ENCODE measurements around the gene CLIP2. TPM values are rescaled to one million over a fixed set of nuclear protein-coding genes. Genes with fewer than 3 reads are reported as not detected.

The CLIP2 gene
- total RNA-seq, 1 experiment from 2014 or later, result 21.6 TPM

DNA sequence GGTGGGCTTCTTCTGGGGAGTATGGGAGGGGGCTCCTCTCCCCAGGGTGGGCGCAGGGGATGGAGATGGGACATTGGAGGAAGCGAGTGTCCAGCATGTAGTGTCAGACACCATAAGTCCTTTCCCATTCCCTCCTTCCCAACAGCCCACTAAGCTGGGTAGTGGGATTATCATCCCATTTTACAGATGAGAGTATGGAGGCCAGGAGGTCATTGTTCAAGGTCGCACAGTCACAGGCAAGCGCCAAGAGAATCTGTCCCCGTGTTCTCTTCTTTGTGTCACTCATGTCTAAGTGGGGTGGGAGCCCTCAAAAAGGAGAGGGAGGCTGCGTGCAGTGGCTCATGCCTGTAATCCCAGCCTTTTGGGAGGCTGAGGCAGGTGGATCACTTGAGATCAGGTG, 64.8 kb downstream of the CLIP2 start:
- Mint-ChIP-seq H3K36me3 (ENCODE audit: insufficient read depth in 1 of 3, low read depth in 3 of 3) (peaks cover 20 to 31% (median 28%) of the 10 kb centered on the region in 3 experiments; a peak in 6 of 7 replicates), H3K9me3 (no peaks in the 10 kb centered on the region), H3K4me3 (no peak overlapping the region), H3K27ac (no peak overlapping the region), H3K27me3 (ENCODE audit: low read depth) (no peaks in the 10 kb centered on the region), H3K4me1 (peaks cover 4 to 9% of the 10 kb centered on the region in 2 experiments; a peak in 2 of 4 replicates)
- Histone ChIP-seq H3K4me1 (ENCODE audit: insufficient read depth, low read length) (no peaks in the 10 kb centered on the region), H3K23me2 (ENCODE audit: insufficient read length, low read depth, low read length, poor library complexity, severe bottlenecking) (no peaks in the 10 kb centered on the region), H3T11ph (ENCODE audit: low read length) (no peak overlapping the region), H3K79me1 (ENCODE audit: insufficient read depth, low read depth, low read length, poor library complexity, severe bottlenecking) (no peaks in the 10 kb centered on the region), H4K91ac (ENCODE audit: insufficient read length, low read depth, low read length) (no peak overlapping the region), H2BK15ac (ENCODE audit: low read depth, low read length) (no peak overlapping the region; the same call in 1 of the 2 replicates), H3K27ac (ENCODE audit: insufficient read length, low read depth, low read length) (no peak overlapping the region), H3K9me3 (ENCODE audit: control insufficient read depth, low read depth, low read length) (no peaks in the 10 kb centered on the region), H3K4ac (ENCODE audit: low read depth, low read length) (no peak overlapping the region), H4K8ac (replicated peaks; ENCODE audit: insufficient read length, low read depth, low read length) (no peak overlapping the region), H3K18ac (ENCODE audit: insufficient read length, low read depth, low read length) (no peak overlapping the region), H2BK120ac (ENCODE audit: low read depth, low read length, poor library complexity, severe bottlenecking) (no peak overlapping the region), H2AK5ac (ENCODE audit: insufficient read length, low read length) (no peak overlapping the region), H3K4me2 (ENCODE audit: insufficient read depth, insufficient read length, low read length) (no peak overlapping the region), H2BK12ac (ENCODE audit: insufficient read length, low read depth, low read length) (no peak overlapping the region), H4K20me1 (ENCODE audit: control insufficient read depth, insufficient read depth, insufficient read length) (no peaks in the 10 kb centered on the region), H2BK20ac (ENCODE audit: low read depth, low read length, poor library complexity, severe bottlenecking) (no peak overlapping the region), H3K27me3 (ENCODE audit: insufficient read depth, low read length) (no peaks in the 10 kb centered on the region), H2AFZ (ENCODE audit: low read length) (no peak overlapping the region), H3K9ac (ENCODE audit: extremely low read depth, insufficient read length, low read length) (no peak overlapping the region), H3K56ac (ENCODE audit: insufficient read length, low read depth, low read length) (no peak overlapping the region), H3K14ac (ENCODE audit: insufficient read depth, low read length) (no peak overlapping the region), H3K79me2 (ENCODE audit: insufficient read depth, low read length) (no peaks in the 10 kb centered on the region), H3K23ac (ENCODE audit: insufficient read length, low read depth, low read length) (no peak overlapping the region), H2BK5ac (ENCODE audit: insufficient read length, low read length) (no peak overlapping the region), H4K5ac (ENCODE audit: insufficient read length, low read depth, low read length) (no peak overlapping the region)
- WGBS (ENCODE audit: extremely low coverage, insufficient read length, low lambda C conversion rate), result no CpG with 5 or more reads among the region's 6 CpGs
- DNase-seq, result no peak
- TF ChIP-seq CTCF (conservative IDR thresholded peaks at IDR 0.05), result no peak

Measured in H9 (cell line).